Thoracic aorta (tissue), 2 donors: ENCODE data around the gene MACROH2A2. TPM values are rescaled to one million over a fixed set of nuclear protein-coding genes. Genes with fewer than 3 reads are reported as not detected.
"Not testable (repeated sequence)": the region's sequence is repeated elsewhere in the genome, so short reads cannot be mapped to it uniquely, and the experiment has no call there.

Source experiments
- ATAC-seq: fragments of 150-250 bp; one replicate; pipeline ENCODE4 v1.8.0; 2017; ENCODE audit warnings: low read depth; ENCODE audit not compliant: insufficient number of reproducible peaks, low FRiP score
- DNase-seq: peaks from one replicate; pipeline ENCODE4 v3.0.0-alpha.2; 2020; ENCODE audit warnings: low spot score
- H3K27ac ChIP-seq, 2 donors: fragments of 200-600 bp; sonication (generic); 1 replicate in 1 of 2; 2 replicates in 1 of 2; pipeline ENCODE4 v1.5.1; 2016; ENCODE audit warnings: mild to moderate bottlenecking in 2 of 2, moderate library complexity in 2 of 2
- H3K27me3 ChIP-seq: fragments of 200-600 bp; sonication (generic); replicated peaks from 2 replicates; pipeline ENCODE4 v1.6.0; 2016; ENCODE audit warnings: mild to moderate bottlenecking; ENCODE audit not compliant: insufficient read depth
- H3K36me3 ChIP-seq: fragments of 200-600 bp; sonication (generic); one replicate; pipeline ENCODE4 v1.5.1; 2016
- H3K4me1 ChIP-seq, 2 donors: fragments of 200-600 bp; sonication (generic); 1 replicate in 1 of 2; 2 replicates in 1 of 2; pipeline versions ENCODE4 v1.5.1 to v1.6.0; 2016; ENCODE audit warnings: low read depth in 2 of 2, mild to moderate bottlenecking in 1 of 2; ENCODE audit not compliant: control insufficient read depth in 1 of 2
- H3K4me3 ChIP-seq: fragments of 200-600 bp; sonication (generic); 2 replicates; pipeline ENCODE4 v1.5.1; 2016; ENCODE audit warnings: mild to moderate bottlenecking
- H3K9me3 ChIP-seq: fragments of 200-600 bp; sonication (generic); 2 replicates; pipeline ENCODE4 v1.5.1; 2016
- CTCF ChIP-seq: fragments of 200-600 bp; sonication (generic); IDR thresholded peaks from one replicate; pipeline ENCODE4 v1.5.1; 2019; ENCODE audit warnings: antibody characterized with exemption
- total RNA-seq, 2 donors: library from RNA; depleted of rRNA; stranded (reverse); fragments of >200 nt; gene quantifications; one replicate each; pipeline versions ENCODE4 v1.1.0 to v1.2.3, GENCODE V29; 2016

MACROH2A2 gene
- total RNA-seq, 2 donors from 2014 or later = 0.68 to 8.5 TPM

- Histone ChIP-seq H3K4me1 (no peaks in the 10 kb centered on the region), H3K27me3 (no peaks in the 10 kb centered on the region)
These were observed 17.1 kb upstream of the MACROH2A2 start for GRCh38 chr10:70035531-70035930.

GRCh38 chr10:70038923-70039322, 13.7 kb upstream of the MACROH2A2 start:
- Histone ChIP-seq H3K4me3 (no peak overlapping the region), H3K27ac (no peak overlapping the region), H3K36me3 (no peaks in the 10 kb centered on the region), H3K27me3 (no peaks in the 10 kb centered on the region), H3K9me3 (peaks cover 3% of the 10 kb centered on the region), H3K4me1 (no peaks in the 10 kb centered on the region)
- TF ChIP-seq CTCF = no peak
- ATAC-seq = no peak
- DNase-seq = no peak

More at GRCh38 chr10:70035531-70035930, 17.1 kb upstream of the MACROH2A2 start:
- TF ChIP-seq CTCF = no peak
- H3K9me3 ChIP-seq = peaks cover 8% of the 10 kb centered on the region
- H3K27ac ChIP-seq = no peak overlapping the region
- no peak overlapping the region for H3K4me3 ChIP-seq
- no peak for ATAC-seq
- no peaks in the 10 kb centered on the region for H3K36me3 ChIP-seq
- no peak for DNase-seq

GRCh38 chr10:70041016-70041415, 11.6 kb upstream of the MACROH2A2 start:
- Histone ChIP-seq H3K36me3 (no peaks in the 10 kb centered on the region), H3K4me3 (no peak overlapping the region), H3K27ac (no peak overlapping the region), H3K9me3 (peaks cover 3% of the 10 kb centered on the region), H3K27me3 (no peaks in the 10 kb centered on the region), H3K4me1 (no peaks in the 10 kb centered on the region)
- DNase-seq (no peak), ATAC-seq (no peak)
- no peak for TF ChIP-seq CTCF

GRCh38 chr10:70041739-70042138, 10.9 kb upstream of the MACROH2A2 start:
- not testable (repeated sequence) for H3K4me3 ChIP-seq, H3K36me3 ChIP-seq, H3K9me3 ChIP-seq, DNase-seq, H3K27ac ChIP-seq, H3K27me3 ChIP-seq, H3K4me1 ChIP-seq, ATAC-seq

DNA sequence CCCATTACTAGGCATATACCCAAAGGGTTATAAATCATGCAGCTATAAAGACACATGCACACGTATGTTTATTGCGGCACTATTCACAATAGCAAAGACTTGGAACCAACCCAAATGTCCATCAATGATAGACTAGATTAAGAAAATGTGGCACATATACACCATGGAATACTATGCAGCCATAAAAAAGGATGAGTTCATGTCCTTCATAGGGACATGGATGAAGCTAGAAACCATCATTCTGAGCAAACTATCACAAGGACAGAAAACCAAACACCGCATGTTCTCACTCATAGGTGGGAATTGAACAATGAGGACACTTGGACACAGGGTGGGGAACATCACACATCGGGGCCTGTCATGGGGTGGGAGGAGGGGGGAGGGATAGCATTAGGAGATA, 5.6 kb upstream of the MACROH2A2 start:
- not testable (repeated sequence) for H3K27me3 ChIP-seq, H3K9me3 ChIP-seq, DNase-seq, H3K36me3 ChIP-seq, H3K27ac ChIP-seq, H3K4me3 ChIP-seq, H3K4me1 ChIP-seq, ATAC-seq

- TF ChIP-seq CTCF = no peak
- no peaks in the 10 kb centered on the region for H3K36me3 ChIP-seq
- H3K9me3 ChIP-seq = no peaks in the 10 kb centered on the region
- peaks cover 3 to 6% of the 10 kb centered on the region in 2 donors for H3K4me1 ChIP-seq
- ATAC-seq (no peak), DNase-seq (no peak)
- no peaks in the 10 kb centered on the region for H3K27me3 ChIP-seq
- H3K4me3 ChIP-seq = no peak overlapping the region
- no peak overlapping the region for H3K27ac ChIP-seq
These were observed 4.5 kb upstream of the MACROH2A2 start for GRCh38 chr10:70048030-70048723.
